Skin of body (tissue), 2 donors: Measurements from ENCODE around the gene MLN. TPM values are rescaled to one million over a fixed set of nuclear protein-coding genes. Genes with fewer than 3 reads are reported as not detected.

ENCODE experiments used
- DNase-seq: peaks from one replicate; lab custom pipeline; 2025; lab: John Stamatoyannopoulos, UW
- total RNA-seq: library from RNA; depleted of rRNA; stranded (reverse); fragments of >200 nt; gene quantifications from one replicate; pipeline ENCODE4 v1.2.3, GENCODE V29; 2014

Gene MLN
- total RNA-seq, 1 donor from 2014 or later = not detected

DNA sequence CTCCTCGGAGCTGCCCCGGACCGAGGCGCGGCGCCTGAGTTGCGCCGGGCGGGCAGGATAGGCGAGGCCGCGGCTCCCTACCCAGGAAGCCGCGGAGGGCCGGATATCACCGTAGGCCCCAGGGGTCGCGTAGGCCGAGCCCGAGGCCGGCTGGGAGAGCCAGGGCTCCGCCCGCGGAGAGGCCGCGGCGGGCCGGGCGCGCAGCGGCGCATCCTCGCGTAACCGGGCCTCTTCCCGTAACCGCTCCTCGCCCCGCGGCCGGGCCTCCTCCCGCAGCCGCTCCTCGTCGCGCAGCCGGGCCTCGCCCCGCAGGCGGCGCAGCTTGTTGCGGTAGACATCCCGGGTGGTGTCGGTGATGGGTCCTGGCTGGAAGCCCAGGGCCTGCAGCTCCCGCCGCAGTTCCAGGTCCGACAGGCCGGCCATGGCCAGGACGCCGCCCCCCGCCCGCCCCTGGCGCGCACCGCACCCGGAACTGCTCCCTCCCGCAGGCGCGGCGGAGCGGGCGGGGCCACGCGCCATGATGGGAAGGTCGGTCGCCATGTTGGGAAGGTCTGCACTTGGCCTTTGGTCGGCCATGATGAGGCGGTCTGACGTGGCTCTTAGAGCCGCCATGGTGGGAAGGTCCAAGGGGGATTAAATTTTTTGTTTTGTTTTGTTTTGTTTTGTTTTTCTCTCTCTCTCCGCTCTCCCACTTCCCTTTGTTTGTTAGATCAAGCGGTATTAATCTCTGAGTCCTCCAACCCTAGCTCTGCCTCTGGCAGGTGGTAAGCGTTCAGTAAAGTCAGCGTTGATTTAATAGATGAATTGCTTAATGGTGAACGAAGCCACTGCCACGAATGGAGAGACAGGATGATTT lies 14.9 kb downstream of the MLN start, which contains the start of gene LEMD2:
Gene LEMD2 (minus strand): TSS at position 437 of the 856 bp plus-strand sequence. CDS start 14 bp downstream, at position 423.
- peak; percentile 87 for DNase-seq

DNA sequence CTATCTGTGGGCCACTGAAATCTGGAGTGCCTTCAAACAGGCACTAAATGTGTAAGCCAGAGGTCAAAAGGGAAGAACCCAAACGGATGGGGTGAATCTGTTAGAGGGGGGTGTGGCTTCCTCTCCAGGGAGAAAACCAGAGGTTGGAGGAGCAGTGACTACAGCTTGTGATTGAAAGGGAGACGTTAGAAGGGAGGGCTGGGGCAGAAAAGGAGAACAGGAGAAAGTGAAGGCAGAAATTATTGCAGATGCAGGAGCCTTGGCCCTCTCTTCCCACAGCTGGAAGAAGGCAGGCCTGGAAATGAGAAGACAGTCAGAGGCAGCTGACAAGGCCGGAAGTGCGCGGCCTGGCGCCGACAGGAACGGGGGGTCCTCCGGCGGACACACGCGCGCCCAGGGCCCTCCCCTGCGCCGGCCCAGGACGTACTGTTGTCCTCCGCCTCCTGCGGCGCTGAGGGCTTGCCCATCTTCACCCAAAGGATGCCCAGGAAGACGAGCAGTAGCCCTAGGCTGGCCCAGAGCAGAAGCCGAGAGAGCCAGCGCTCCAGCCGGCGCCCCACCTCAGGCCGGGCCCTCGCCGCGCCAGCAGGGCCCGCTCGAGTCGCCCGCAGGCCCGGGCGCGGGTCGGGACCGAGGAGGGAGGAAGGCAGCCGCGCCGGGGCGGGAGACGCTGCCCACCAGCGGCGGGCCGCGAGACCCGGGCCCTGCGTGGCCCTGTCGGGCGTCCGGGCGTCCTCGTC lies 15.7 kb downstream of the MLN start:
- peak; percentile 68 for DNase-seq

DNA sequence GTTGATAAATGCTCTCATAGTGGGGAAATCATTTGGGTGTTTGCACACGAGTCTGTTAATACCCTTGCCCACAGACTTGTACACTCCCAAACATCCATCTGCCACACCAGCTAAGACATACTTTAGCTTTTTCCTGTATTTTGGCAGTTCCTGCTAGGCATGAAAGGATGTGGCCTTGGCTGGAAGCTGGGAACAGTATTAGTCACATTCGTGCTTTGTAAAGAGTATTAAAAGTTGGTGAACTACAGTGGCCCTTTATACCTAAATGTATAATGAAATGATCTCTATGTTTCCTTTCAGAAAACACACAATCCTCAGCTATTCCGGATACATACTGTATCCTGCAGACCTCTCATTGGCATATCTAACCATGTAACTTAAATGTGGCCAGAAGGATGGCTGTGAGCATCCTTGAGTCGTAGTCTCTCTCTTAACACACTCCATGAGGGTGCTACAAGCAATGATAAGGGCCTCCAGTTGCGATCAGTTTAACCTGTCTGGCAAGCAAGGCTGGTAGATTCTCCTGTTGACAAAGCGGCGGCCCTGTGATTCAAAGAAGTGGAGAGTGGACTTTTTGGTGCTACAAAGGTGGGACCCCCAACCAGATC lies 16.4 kb downstream of the MLN start:
- no peak for DNase-seq

DNA sequence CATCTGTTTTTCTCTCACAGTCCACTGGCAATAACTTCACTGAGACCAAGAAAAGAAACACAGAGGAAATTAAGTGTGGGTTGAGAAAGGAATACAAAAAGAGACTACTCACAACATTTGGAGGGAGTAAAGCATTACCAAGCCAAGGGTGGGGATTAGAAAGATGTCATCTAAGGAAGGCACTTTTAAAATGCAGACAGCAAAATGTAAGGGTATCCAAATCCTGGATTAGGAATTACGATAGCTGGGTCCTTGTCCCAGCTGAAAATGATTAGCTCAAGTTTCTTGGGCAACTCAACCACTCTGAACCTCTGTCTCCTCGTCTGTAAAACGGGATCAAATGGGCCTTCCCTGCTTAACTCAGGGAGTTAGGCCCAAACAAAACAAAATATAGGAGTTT lies 17.1 kb downstream of the MLN start:
- DNase-seq = no peak

DNA sequence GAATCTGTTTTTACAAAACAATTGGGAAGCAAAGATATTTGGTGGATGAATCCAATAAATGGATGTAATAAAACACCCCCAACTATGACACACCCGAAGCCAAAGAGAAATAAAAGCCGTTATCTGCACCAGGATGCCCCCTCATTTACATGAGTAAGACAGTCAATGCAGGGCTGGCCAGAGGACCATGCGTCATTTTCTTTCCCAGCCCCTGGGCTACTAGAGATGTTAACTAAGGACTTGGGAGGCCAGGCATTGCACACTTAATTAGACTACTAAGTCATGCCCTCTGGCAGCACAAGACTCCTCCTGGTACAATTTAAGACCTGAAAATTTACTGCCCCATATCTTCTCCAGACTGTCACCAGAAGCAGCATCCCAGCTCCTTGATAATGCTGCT lies 18.0 kb downstream of the MLN start:
- no peak for DNase-seq

DNA sequence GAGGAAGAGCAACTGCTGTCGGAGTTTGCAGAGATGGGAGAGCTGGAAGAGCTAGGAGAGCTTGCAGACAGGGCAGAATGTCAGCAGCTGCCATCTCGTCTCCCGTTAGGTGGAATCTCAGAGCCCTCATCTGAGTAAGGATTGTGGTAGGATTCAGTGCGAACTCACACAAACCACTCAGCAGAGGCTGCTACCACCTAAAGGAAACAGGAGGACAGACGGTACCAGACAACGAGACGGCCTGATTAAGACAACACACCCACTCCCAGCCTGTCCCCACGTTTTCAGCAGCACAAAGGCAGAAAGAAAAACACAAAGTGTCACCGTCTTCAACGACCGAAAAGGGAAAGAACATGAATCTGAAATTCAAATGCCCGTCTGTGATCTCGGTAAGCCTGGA lies 19.0 kb downstream of the MLN start:
- DNase-seq = no peak

DNA sequence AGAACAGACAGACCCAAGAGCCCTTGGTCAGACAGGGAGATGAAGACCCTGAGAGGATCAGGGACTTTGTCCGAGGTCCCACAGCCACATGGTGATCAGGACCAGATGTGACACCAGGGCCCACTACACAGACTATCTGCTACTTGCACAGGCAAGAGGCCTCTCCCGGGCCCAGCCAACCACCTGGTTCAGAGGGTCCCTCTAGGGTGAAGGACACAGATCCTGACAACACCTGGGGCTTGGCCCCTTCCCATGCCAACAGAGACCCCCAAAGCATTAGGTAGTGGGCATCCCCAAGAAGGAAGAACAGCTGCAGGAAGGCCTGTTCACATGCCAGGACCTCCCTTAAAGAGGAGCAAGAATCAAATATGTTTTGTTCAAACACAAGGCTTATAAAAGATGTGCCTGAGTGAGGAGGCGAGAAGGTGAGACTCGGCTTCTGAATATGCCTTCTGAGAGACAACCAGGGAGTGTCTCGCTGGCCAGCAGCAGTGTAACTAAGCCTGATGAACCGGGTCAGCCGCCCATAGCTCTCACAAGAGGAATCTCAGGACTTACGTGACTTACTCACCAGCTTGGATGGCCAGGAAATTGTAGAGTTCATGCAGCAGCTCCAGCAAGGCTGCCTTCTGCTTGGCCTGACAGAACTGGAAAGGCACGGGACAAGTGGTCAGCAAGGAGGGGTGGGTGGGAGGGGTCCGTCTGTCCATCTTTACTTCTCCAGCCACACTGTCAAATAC lies 19.9 kb downstream of the MLN start:
- DNase-seq = no peak

DNA sequence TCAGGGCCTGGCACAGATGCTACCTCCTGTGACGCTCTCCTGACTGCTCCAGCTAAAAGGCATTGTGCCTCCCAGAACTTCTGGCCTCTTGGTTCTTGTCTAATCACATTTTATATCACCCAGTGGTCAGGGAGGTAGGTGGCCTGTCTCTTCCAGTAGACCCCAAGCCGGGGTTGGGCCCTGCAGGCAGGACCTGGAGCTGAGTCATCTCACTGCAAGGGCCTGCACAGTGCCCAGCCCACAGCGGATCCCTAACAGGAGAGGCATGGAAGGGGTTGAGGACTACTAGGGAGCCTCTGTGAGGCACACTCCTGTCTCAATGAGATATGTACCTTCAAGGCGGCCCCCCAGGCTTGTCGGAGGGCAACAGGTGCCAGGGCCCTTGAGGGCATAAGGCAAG lies 21.2 kb downstream of the MLN start:
- DNase-seq = no peak

DNA sequence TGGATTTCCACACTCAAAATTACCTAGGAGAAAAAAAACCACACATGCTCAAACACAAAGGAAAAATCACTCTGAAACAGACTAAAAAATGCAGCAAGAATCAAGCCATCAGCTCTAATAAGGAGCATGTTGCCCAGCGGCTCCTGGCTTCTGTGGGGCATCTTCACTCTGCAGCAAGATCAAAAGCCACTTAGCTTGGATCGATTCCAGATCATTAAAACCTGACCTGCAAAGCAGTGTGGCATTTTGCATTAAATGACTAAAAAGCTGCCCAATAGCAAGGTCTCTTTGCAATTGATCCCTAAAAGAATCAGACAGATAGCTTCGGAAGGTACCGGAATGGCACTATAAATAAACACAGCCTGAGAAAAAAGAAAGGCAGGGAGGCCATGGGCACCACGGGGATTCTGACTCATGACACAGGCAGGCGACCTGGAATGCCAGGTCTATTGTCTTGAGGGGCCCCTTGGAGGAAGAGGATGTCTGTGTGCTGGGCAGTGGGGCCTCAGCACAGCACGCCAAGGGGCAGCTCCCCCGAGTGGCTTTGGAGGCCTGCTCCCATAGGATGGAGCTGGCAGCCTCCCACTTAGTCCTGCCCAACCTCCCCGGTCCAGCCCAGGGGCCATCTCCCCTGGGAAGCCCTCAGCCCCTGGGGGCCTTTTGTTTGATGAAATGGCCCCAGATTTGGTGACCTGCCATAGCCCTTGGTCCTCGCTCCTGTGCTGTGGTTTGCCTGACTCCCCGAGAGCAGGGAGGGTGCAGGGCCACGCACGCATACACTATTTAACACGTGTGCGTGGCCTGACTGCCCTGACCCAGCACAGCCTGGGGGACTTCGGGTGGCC lies 22.4 kb downstream of the MLN start:
- no peak for DNase-seq

DNA sequence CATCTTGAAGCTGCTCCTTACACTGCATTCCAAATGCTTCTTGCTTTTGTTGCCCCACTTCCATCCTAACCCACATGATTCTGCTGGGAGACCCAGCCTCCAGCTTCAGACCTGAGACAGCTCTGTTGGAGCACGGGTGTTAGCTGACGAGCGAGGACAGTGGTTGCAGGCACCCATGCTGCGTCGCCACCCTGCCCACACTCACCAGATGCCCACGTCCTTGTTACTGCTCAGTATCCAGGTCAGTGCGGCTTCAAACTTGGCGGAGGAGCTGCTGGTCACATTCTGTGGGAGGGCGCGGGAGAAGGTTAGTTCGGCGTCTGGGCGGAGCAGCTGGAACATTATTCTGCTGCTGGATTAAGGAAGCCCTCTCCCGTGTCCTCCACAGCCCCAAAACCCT lies 23.9 kb downstream of the MLN start:
- no peak for DNase-seq

DNA sequence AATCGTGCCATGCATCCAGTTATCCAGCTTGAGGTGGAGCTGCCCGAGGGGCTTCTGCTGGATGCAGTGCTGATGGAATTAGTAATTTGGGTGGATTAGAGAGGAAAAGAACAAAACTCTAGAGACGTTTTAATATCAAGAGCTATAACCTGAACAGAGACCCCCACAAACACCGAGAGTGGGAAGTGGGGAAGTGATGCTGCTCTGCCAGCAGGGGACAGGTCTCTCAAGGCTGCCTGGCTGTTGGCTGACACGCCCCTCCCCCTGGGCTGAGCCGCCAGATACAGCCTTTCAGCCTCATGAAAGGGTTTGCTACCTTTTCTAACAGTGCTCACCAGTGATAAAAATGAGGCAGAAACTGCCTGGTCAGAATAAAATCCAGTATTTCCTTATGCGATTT lies 24.5 kb downstream of the MLN start:
- DNase-seq = no peak

DNA sequence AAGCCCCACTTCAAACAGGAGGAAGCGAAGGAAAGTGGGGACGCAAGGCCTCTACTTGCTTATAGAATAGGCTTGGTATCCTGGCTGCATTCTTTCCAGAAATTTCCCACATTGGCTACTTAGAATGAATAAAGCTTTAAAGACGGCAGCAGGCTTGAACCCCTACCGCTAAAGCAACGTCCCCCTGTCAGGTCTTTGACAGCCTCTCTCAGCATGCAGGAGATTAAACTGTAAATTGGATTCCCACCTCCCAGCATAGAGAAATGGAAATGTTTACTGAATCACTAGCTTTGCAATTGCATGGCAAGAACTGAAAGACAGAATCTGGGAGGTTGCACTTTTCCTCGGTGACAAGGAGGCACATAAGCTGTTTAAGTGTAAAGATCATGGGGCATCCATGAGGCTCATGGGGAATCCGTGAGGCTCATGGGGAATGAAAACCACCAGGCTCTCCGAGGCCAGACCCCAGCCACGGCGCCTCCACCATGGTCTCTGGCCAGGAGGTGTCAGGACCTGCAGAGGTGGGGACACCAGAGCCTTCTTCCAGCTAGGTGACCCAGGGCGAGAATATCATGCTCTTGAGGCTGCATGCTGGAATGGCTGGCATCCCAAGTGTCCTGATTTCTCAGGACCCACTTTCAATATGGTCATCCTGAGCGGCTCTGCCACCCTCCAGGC lies 25.2 kb downstream of the MLN start:
- no peak for DNase-seq

DNA sequence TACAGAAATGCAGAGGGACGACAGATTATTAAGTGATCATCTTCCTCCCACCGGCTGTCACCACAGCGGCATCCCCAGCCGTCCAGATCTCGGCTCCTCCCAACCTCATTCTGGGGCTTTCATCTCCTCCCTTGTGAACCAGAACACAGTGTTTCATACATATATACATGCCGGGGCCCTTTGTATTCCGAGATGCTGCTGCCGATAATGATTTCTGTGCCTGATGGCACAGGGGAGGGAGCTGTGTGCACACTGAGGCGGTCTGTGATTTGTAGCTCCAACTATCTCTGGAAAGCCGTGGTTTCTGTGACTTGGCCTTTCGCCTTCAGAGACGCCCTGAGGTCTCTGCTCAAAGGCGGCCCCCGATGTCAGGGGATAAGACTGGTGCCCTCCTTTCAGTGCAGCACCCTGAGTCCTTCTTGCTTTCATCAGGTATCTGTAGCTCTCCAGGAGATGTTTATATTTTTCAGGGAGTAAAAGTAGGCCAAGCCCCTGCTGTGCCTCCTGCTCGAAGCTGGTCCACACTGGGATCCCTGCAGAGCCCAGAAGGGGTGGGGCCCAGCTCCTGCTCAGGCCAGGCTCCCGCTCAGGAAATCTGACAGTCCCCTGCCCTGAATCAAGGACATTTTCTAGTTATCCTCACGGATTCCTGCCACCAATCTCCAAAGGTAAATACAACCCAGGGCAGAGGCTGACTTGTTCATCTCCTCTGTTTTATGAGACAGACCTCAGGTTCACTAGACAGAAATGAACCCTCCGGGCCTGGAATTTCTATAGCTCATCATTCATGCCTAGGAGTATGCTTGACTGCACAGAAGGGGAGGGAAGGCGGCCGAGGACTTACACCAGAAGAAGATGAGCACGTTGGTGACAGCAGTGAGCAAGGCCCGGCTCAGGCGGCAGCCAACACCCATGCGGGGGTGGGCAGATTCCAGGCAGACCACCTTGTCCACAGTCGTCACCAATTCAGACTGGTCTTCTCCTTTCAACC lies 26.1 kb downstream of the MLN start:
- no peak for DNase-seq

DNA sequence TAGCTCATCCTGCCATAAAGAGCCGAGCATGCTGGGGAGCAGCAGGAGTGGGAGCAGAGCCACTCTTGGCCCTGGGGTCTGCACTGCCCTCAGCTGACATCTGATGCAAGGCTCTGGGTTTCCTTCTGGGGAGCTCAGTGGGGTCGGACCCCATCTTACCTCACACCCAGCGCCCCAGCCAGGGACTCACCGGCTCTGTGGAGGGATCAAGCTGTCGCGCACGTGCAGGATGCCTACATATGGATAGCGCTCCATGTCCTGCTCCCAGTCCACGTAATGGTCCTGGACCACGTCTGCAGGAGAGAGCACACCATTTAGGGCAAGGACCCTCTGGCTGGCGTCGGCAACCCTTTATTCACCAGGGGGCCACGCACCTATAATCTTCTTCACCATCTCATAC lies 27.0 kb downstream of the MLN start:
- DNase-seq = no peak

DNA sequence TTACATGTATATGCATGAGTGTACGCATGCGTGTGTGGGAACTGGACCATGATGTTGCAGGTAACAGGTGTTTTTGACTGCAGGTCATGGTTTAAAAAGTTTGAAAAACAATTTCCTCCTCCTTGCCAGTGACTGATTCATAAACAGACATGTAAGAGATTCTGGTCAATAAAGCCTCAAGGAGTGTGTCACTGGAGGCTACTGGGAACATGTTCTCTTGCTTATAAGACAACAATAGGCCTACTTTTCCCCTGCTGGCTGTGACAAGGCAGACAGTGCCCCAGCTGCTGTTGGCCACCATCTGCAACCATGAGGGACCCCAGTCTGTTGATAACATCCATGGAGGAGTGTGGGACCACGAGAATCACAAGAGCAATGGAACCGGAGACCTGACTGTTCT lies 27.6 kb downstream of the MLN start:
- no peak for DNase-seq

DNA sequence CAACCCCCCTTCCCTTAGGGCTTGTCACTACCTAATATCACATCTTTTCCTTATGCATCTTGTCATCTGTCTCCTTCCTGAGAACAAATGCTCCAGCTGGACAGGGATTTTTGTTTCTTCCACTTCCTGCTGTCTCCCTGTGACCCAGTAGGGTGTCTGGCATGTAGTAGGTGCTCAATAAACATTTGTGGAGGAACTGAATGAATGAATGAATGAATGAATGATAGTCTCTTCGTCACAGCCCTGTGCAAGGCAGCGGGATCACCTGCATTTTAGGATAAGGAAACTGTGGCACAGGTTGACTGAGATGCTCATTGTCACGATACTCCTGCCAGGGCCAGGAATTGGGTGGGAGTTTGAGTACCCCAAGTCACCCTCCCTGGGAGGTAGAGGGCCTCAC lies 29.0 kb downstream of the MLN start:
- no peak for DNase-seq

DNA sequence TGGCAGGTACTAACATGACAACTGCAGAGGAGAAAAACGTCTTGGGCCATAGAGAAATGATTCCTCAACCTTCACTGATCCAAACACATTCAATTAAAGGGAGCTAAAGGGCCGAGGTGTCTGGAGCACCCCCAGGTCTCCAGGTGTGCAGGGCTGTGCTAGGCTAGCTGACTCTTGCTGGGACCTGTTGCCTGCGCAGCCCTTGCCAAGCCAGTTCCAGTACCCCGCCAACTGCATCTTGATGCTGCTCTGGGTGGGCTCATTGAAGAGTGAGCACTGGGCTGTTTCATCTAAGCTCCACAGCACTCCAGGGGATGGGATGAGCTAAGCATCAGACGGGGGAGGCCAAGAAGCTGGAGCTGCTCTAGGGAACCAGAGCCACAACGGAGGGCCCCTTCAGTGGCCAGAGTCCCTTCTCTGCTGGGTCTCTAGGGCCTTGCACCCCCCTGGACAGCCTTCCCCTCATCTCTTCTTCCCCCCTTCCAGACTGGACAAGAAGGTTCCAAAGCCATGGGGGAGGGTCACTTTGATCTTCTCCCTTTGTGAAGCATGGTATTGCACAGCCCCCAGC lies 30.8 kb downstream of the MLN start:
- DNase-seq = no peak

DNA sequence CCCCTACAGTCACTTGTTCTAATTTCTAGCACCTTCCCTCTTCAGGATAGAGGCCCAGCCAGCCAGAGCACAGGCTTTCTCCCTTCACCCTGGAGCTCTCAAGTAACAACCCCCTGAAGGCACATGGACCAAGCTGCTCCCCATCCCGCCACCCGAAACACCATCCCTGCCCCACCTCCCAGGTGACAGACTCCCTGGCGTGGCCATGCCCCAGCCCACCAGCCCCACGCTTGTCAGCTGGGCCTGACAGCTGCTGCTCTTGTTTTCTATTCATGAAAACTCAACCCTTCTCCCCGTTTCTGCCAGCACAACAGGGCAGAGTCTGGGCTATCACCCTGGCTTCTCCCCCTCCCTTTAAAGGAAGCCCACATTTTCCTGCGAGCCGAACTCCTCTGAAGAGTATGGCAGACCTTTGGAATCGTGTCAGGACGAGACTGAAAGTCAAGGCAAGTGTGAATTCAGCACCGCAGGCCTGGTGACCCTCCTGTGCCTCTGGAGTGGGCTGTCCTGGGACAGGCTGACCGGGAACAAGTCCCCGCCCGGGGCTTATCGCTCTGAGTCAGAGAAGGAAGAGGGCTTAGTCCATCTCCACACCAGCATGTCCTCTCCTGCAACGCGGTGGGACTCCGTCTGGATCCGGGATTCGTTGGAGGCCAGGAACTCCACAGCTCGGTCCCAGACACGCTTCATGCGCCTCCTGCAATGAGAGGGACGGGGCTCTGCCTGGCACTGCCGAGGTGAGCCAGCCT lies 31.5 kb downstream of the MLN start:
- no peak for DNase-seq
